GM18951 (cell line): ENCODE results near the gene CEP112.
"Not testable (repeated sequence)": the region's sequence is repeated elsewhere in the genome, so short reads cannot be mapped to it uniquely, and the experiment has no call there.

Experiments
- POLR2A ChIP-seq: IDR thresholded peaks from 4 replicates; pipeline ENCODE4 v1.6.1; 2011; ENCODE audit warnings: mild to moderate bottlenecking; ENCODE audit not compliant: insufficient read length, insufficient read depth; ENCODE audit errors: extremely low read depth
- in situ Hi-C: fragments of 300-500 bp; cut with MboI; formaldehyde crosslinking; loops from one replicate; pipeline ENCODE4 v1.12.0; 2022; ENCODE audit warnings: low sequenced_read_pairs, mixed read lengths, inconsistent platforms; ENCODE audit not compliant: unreplicated experiment

The CEP112 gene

DNA sequence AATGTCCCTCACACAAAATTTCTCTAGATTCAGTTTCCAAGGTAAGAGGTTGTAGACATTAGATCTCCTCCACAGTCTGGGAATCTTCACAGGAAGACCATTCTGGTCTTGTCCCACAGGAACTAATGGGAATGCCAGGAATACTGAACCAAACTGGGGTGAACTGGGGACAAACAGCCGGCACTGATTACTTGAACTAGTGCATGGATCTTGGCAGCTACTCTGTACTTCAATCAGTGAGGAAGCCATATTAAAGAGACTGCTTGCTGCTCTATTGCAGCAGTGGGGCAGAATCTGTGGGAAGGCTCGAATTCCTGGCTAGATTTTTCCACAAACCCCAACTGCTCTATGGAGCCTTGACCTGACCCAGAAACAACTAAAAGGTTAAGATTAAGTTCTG is 361.6 kb downstream of the CEP112 start:
- TF ChIP-seq POLR2A = no peak
- in situ Hi-C loops = no loop called here

- in situ Hi-C loops = not testable (repeated sequence)
These were observed 365.4 kb downstream of the CEP112 start for GRCh38 chr17:65826577-65826976.

GRCh38 chr17:65824901-65825300 is 367.0 kb downstream of the CEP112 start:
- in situ Hi-C loops = no loop called here
- TF ChIP-seq POLR2A = no peak

DNA sequence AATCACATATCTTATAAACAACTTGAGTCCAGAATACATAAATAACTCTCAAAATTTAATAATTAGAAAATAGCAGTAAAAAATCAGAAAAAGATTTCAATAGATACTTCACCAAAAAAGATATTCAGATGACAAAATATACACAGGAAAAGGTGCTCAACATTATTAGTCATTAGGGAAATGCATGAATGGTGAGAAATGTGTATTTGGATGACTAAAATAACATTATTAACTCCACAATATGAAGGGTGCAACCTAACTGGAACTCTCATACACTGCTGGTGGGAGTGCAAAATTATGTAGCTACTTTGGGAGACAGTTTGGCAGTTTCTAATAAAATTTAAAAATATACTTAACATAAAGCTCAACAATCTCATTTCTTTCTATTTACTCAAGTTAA is 368.2 kb downstream of the CEP112 start:
- in situ Hi-C loops = no loop called here
- TF ChIP-seq POLR2A = no peak

GRCh38 chr17:65820811-65821210 is 371.1 kb downstream of the CEP112 start:
- no peak for TF ChIP-seq POLR2A
- in situ Hi-C loops = no loop called here

DNA sequence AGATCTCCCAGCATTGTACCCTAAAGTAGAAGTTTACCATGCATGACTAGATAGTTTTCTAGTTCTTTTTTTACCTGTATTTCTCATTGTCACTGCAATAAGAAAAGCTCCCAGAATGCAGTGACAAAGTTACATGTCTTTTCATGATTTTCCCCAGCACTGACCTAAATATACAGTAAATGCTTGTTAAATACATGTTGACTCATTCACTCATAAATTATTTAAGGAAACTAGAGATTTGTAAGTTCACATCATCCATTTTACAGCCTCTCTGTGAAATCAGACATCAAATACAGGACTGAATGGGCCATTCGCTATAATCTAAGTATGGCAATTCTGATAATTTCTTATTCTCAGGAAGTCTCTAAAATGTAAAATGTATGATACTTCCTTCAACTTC is 371.6 kb downstream of the CEP112 start:
- in situ Hi-C loops = no loop called here

DNA sequence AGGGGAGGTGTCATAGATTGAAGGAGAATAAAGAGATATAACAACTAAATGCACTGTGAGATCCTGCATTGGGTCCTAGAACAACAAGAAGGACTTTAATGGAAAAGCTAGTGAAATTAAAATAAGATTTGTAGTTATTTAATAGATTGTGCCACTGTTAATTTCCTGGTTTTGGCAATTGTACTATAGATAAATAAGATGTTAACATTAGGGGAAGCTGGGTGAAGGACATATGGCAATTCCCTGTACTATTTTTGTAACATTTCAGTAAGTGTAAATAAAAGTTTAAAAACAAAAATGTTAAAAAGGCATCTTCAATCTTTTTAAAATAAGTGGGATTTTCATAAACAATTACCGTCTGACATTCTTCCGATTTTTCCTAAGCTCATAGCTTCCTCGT is 372.1 kb downstream of the CEP112 start:
- in situ Hi-C loops = no loop called here

More for the DNA sequence above, 371.6 kb downstream of the CEP112 start:
- TF ChIP-seq POLR2A = no peak

GRCh38 chr17:65817951-65818350 is 374.0 kb downstream of the CEP112 start:
- in situ Hi-C loops = no loop called here
- no peak for TF ChIP-seq POLR2A

More for the DNA sequence above, 372.1 kb downstream of the CEP112 start:
- no peak for TF ChIP-seq POLR2A

DNA sequence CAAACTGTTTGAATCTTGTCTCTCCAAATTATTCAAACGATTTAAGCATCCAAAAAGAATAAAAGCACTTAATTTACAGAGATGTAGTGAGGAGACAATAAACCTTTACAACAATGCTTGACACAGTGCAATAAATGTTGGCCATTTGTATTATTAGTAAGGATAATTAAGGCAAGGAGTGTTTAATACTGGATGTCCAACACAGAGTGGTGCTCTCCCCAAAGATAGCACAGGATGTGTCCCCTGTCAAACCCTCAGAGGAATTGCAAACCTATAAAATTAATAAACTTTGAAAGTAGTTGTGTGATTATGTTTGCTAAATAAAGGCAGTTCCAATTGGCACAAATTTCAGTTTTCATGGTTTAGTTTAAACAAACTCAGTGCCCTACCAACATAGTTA is 377.5 kb downstream of the CEP112 start:
- TF ChIP-seq POLR2A = no peak
- in situ Hi-C loops = no loop called here

GRCh38 chr17:65813306-65813705 is 378.6 kb downstream of the CEP112 start:
- in situ Hi-C loops = no loop called here
- TF ChIP-seq POLR2A = no peak

GRCh38 chr17:65811043-65811442 is 380.9 kb downstream of the CEP112 start:
- TF ChIP-seq POLR2A = no peak
- in situ Hi-C loops = no loop called here

DNA sequence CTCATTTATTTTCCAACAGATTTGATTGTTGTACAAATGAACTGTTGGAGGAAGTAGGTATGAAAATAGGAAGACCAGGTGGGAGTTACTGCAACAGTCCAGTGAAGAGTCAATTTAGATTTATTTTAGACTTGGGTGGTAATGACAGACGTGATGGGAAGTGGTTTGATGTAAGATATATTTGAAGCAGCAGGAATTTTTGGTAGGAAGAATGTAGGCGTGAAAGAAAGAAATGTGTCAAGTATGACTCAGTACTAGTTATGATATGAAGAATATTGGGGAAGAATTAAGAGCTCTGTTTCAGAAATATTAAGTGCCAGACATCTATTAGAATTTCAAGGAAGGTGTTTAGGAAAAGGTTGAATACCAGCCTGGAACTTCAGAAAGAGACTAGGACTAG is 382.6 kb downstream of the CEP112 start:
- in situ Hi-C loops = no loop called here
- no peak for TF ChIP-seq POLR2A

DNA sequence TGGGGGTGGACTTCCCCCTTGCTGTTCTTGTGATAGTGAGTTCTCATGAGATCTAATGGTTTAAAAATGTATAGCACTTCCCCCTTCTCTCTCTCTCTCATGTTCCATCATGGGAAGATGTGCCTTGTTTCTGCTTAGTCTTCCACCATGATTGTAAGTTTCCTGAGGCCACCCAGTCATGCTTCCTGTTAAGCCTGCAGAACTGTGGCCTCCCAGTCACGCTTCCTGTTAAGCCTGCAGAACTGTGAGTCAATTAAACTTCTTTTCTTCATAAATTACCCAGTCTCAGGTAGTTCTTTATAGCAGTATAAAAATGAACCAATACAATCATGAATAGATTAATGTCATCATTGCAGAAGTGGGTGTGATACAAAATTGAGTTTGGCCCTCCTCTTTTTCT is 383.4 kb downstream of the CEP112 start:
- in situ Hi-C loops = not testable (repeated sequence)

DNA sequence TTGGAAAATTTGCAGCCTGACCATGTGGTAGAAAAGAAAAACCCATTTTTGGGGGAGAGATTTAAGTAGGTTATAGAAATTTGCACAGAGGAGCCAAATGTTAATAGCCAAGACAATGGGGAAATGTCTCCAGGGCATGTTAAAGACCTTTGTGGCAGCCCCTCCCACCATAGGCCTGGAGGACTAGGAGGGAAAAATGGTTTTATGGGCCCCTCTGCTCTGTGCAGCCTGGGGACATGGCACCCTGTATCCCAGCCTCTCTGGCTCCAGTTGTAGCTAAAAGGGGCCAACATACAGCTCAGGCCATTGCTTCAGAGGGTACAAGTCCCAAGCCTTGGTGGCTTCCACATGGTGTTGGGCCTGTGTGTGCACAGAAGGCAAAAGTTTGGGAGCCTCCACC is 384.6 kb downstream of the CEP112 start:
- TF ChIP-seq POLR2A = no peak

GRCh38 chr17:65801513-65801912 is 390.4 kb downstream of the CEP112 start:
- in situ Hi-C loops = no loop called here
- TF ChIP-seq POLR2A = no peak

More for the DNA sequence above, 384.6 kb downstream of the CEP112 start:
- in situ Hi-C loops = no loop called here
